ENCODE data around the gene CCNDBP1.
"Not testable (repeated sequence)": the region's sequence is repeated elsewhere in the genome, so short reads cannot be mapped to it uniquely, and the experiment has no call there.

The CCNDBP1 gene

GRCh38 chr15:43218908-43219706 lies 33.9 kb downstream of the CCNDBP1 start:
- no peak for FAIRE-seq

GRCh38 chr15:43219929-43220928 lies 35.0 kb downstream of the CCNDBP1 start:
- no peak for FAIRE-seq

DNA sequence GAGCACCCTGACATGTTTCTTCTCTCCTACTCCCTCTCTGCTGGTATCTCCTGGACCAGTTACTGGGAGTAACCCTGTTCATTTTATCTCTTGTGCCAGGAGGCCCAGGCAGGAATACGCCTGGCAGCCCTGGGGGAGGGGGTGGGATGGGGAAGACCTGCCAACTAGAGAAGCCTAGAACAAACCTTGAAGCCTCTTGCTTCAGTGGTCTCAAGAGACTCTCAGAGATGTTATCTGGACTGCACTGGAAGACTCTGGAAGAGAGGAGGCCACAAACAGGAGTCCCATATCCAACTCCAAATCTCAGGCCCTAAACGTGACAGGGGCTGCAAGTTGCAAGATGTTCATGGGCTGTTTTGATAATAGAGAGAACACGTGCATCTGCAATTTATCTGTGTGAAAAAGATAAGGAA lies 35.8 kb downstream of the CCNDBP1 start, which contains the start of gene EPB42:
Gene EPB42, minus strand, starts transcription at position 28 of the 413 bp plus-strand sequence. CDS start 193 bp downstream, outside the sequence.
- no peak for FAIRE-seq

DNA sequence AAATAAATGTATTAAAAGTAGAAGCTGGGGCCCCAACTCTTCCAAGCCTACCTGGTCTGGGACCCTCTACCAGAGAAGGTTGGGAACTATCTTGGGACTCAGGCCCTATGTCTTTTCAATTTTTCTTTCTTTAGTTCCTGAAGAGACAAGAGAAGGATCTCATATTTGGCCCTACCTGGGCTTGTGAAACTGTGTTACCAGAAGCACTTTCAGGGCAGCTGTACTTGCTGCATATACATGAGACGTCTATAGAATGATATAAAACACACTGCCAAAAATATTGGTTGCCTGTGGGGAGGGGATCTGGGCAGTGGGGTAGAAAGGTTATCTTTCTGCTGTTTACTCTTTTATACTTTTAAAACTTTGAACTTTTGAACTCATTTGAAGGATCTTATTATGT lies 36.2 kb downstream of the CCNDBP1 start:
- FAIRE-seq: no peak

- no peak for FAIRE-seq
Measured at GRCh38 chr15:43225201-43225949, 40.2 kb downstream of the CCNDBP1 start.

GRCh38 chr15:43225950-43226255 lies 40.7 kb downstream of the CCNDBP1 start:
- FAIRE-seq: not testable (repeated sequence)

GRCh38 chr15:43226436-43227305 lies 41.5 kb downstream of the CCNDBP1 start:
- FAIRE-seq: no peak

GRCh38 chr15:43229977-43230376 lies 44.8 kb downstream of the CCNDBP1 start:
- FAIRE-seq: no peak

GRCh38 chr15:43230640-43231115 lies 45.5 kb downstream of the CCNDBP1 start:
- no peak for FAIRE-seq

- FAIRE-seq: no peak
Measured at GRCh38 chr15:43232289-43232874, 47.2 kb downstream of the CCNDBP1 start.

GRCh38 chr15:43235536-43235935 lies 50.3 kb downstream of the CCNDBP1 start:
- no peak for FAIRE-seq

- no peak for FAIRE-seq
Measured at GRCh38 chr15:43237842-43238470, 52.8 kb downstream of the CCNDBP1 start.

GRCh38 chr15:43238671-43239131 lies 53.5 kb downstream of the CCNDBP1 start:
- no peak for FAIRE-seq

DNA sequence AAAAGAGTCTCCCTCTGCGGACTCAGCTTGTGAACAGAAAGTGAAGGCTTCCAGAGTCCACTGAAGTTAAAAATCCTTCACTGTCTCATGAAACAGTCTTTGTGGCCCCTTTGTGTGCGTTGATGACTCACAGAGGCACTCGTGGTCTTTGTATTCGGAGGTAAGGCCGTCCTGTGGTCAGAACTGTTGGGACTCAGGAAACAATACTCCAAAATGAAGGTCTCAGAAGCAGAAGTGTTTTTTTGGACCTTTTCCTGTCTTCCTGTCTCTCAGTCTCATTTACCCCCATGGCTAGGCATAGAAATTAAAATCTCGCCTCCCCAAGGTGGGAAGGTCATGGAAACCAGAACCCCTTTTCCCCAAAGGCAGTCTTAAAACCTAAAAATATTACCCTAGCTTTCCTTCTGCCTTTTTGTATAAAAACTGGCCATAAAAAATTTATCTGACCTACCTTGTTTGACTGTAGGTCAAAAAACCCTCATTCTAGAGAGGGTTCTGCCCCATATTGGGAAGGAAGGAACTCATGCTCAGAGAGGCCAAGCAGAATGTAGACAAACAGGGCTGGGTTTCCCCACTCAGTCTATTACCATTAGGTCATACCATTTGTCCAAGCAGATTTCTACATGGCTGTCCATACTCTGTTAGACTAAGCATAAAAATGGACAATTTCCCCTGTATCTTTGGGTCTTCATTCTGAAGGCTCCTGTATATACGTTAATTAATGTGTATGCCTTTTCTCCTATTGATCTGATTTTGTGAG lies 54.7 kb downstream of the CCNDBP1 start:
- FAIRE-seq: no peak

- FAIRE-seq: no peak
Measured at GRCh38 chr15:43241100-43241499, 55.9 kb downstream of the CCNDBP1 start.

GRCh38 chr15:43242616-43243015 lies 57.4 kb downstream of the CCNDBP1 start:
- FAIRE-seq: no peak

DNA sequence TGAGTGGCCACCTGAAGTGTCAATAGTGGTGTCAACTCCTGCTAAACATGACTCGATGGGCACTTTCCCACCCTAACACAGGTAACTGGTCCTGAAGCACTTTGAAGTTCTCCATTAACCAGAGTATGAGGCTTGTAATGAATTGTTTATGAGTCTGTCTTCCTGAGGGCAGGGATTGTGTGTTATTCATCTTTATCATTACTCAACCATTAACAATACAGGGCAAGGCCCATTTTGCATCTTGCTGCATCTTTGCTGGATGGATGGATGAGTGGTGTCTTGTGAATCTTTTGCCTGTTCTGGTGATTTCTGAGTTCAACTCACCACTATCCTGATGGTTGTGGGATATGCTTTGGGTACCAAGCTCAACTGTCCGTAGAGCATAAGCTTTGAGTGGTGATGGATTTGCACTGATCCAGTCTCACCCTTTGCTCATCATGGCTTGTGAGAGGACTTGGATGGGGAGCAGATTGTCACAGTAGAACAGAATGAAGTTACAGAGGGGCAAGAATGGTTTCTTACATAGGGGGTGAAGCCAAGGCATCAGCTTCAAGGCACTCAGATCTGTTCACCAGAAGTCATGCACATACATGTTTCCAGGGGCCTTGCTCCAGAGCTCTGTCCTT lies 57.9 kb downstream of the CCNDBP1 start:
- FAIRE-seq: no peak

DNA sequence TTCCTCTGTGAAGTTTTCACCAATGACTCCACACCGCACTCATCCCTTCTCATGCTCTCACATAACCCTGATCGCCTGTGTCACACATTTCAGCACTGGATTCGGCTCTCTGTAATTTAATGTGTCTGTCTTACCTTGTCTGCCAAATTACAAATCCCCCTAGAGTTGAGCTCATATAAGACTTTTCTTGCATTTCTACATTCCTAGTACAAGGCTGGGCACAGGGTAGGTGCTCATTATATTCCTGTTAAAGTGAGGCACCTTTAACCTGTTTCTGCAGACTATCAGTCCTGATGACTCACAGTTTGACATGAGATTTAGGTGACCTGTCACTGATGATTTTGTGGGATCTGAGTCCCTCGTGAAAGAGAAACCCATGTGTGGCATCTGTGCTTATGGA lies 58.9 kb downstream of the CCNDBP1 start:
- FAIRE-seq: no peak

DNA sequence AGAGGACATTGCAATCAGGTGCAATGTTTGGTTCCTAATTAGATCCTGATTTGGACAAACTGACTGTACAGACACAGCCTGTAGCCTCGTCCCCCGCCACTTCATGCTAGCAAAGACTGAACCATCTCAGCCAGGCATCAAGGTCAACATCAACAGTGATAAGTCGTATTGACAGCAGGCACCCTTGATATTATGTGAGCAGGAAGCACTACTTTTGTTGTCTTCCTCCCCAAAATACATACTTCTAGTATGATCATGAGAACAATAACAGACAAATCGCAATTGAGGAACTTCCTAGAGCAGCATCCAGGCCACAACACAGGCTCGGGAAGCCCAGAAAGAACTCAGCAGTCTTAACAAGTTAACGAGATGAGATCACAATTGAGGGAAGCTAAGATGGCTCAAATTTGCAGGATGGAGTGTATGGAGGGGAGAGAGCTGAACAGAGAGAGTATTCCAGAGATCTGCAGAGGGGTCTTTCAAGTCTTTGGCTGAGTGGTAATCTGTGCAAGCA lies 61.1 kb downstream of the CCNDBP1 start:
- FAIRE-seq: no peak

All from G401.6 (cell line).